Mesenchymal stem cell (in vitro differentiated cells and primary cell): Measurements from ENCODE around the gene SCYGR1.

ENCODE experiments used
- DNase-seq: peaks from one replicate; pipeline ENCODE4 v3.0.0-alpha.2; 2013
- H2AFZ ChIP-seq: one replicate; pipeline ENCODE4 v1.6.1; 2013; ENCODE audit warnings: low read depth, mild to moderate bottlenecking, control low read depth, inconsistent platforms, low read length, moderate library complexity
- H2AK5ac ChIP-seq: 2 replicates; pipeline ENCODE4 v1.6.1; 2013; ENCODE audit warnings: low read length, moderate library complexity, mild to moderate bottlenecking, inconsistent platforms; ENCODE audit not compliant: severe bottlenecking
- H2BK120ac ChIP-seq: one replicate; pipeline ENCODE4 v1.6.1; 2013; ENCODE audit warnings: low read depth, mild to moderate bottlenecking, inconsistent platforms, low read length, moderate library complexity
- H2BK12ac ChIP-seq, 2 experiments: one replicate each; pipeline ENCODE4 v1.6.1; 2013; ENCODE audit warnings: inconsistent platforms in 2 of 2, low read length in 2 of 2, mild to moderate bottlenecking in 2 of 2, moderate library complexity in 2 of 2, control low read depth in 1 of 2
- H2BK15ac ChIP-seq: one replicate; pipeline ENCODE4 v1.6.1; 2013; ENCODE audit warnings: mild to moderate bottlenecking, low read depth, inconsistent platforms; ENCODE audit not compliant: poor library complexity, severe bottlenecking
- H2BK5ac ChIP-seq: 2 replicates; pipeline ENCODE4 v1.6.1; 2013; ENCODE audit warnings: low read depth, mild to moderate bottlenecking, low read length, control low read depth, inconsistent platforms; ENCODE audit not compliant: poor library complexity, severe bottlenecking
- H3K14ac ChIP-seq, 2 experiments: one replicate each; pipeline ENCODE4 v1.6.1; 2013; ENCODE audit warnings: inconsistent platforms in 2 of 2, low read length in 2 of 2, control low read depth in 1 of 2, mild to moderate bottlenecking in 1 of 2, moderate library complexity in 1 of 2
- H3K18ac ChIP-seq, 2 experiments: one replicate each; pipeline ENCODE4 v1.6.1; 2013; ENCODE audit warnings: inconsistent platforms in 2 of 2, low read length in 2 of 2, control low read depth in 1 of 2, low read depth in 1 of 2, mild to moderate bottlenecking in 1 of 2
- H3K23ac ChIP-seq, 2 experiments: one replicate each; pipeline ENCODE4 v1.6.1; 2013; ENCODE audit warnings: inconsistent platforms in 2 of 2, low read length in 2 of 2, mild to moderate bottlenecking in 2 of 2, moderate library complexity in 2 of 2, control low read depth in 1 of 2
- H3K27ac ChIP-seq: 2 replicates; pipeline ENCODE4 v1.5.1; 2013; ENCODE audit warnings: mild to moderate bottlenecking, moderate library complexity, low read length, control low read depth, inconsistent platforms; ENCODE audit not compliant: poor library complexity, severe bottlenecking
- H3K27me3 ChIP-seq, 2 experiments: 2 replicates each; pipeline versions ENCODE4 v1.6.1 to v1.7.0; 2013; ENCODE audit warnings: low read length in 2 of 2, mild to moderate bottlenecking in 2 of 2, moderate library complexity in 2 of 2, control low read depth in 1 of 2, inconsistent platforms in 1 of 2; ENCODE audit not compliant: control insufficient read depth in 1 of 2, insufficient read depth in 1 of 2
- H3K36me3 ChIP-seq, 2 experiments: 2 replicates each; pipeline versions ENCODE4 v1.6.1 to v1.7.0; 2013; ENCODE audit warnings: low read length in 2 of 2, control low read depth in 1 of 2, inconsistent platforms in 1 of 2, low read depth in 1 of 2, mild to moderate bottlenecking in 1 of 2; ENCODE audit not compliant: insufficient read depth in 2 of 2, control insufficient read depth in 1 of 2
- H3K4ac ChIP-seq, 2 experiments: one replicate each; pipeline ENCODE4 v1.6.1; 2013; ENCODE audit warnings: inconsistent platforms in 2 of 2, low read length in 2 of 2, mild to moderate bottlenecking in 2 of 2, moderate library complexity in 2 of 2, control low read depth in 1 of 2, low read depth in 1 of 2
- H3K4me1 ChIP-seq: 2 replicates; pipeline ENCODE4 v1.6.1; 2013; ENCODE audit warnings: low read depth, low read length, control low read depth; ENCODE audit not compliant: control insufficient read depth, insufficient read depth
- H3K4me2 ChIP-seq: 2 replicates; pipeline ENCODE4 v1.6.1; 2013; ENCODE audit warnings: low read length, mild to moderate bottlenecking, inconsistent platforms; ENCODE audit not compliant: poor library complexity, severe bottlenecking
- H3K4me3 ChIP-seq, 2 experiments: 2 replicates each; pipeline versions ENCODE4 v1.5.1 to v1.7.0; 2013; ENCODE audit warnings: low read length in 2 of 2, mild to moderate bottlenecking in 2 of 2, control low read depth in 1 of 2, low read depth in 1 of 2; ENCODE audit not compliant: insufficient read depth in 1 of 2
- H3K79me1 ChIP-seq: replicated peaks from 2 replicates; pipeline ENCODE4 v1.6.1; 2013; ENCODE audit warnings: mild to moderate bottlenecking, control low read depth, low read length, inconsistent platforms; ENCODE audit not compliant: poor library complexity, severe bottlenecking
- H3K9ac ChIP-seq: 2 replicates; pipeline ENCODE4 v1.7.0; 2013; ENCODE audit warnings: mild to moderate bottlenecking, low read length, moderate library complexity
- H3K9me3 ChIP-seq: 2 replicates; pipeline ENCODE4 v1.7.0; 2013; ENCODE audit warnings: mild to moderate bottlenecking, low read length; ENCODE audit not compliant: control insufficient read depth
- H4K8ac ChIP-seq: one replicate; pipeline ENCODE4 v1.6.1; 2013; ENCODE audit warnings: inconsistent platforms, mild to moderate bottlenecking, low read length, moderate library complexity
- H4K91ac ChIP-seq: one replicate; pipeline ENCODE4 v1.6.1; 2013; ENCODE audit warnings: mild to moderate bottlenecking, low read length, inconsistent platforms
- WGBS: methylation state at CpG from one replicate; pipeline ENCODE4 v1.1.7; 2013; ENCODE audit warnings: mixed read lengths; 5-methylcytosine and 5-hydroxymethylcytosine counted together

SCYGR1 gene

DNA sequence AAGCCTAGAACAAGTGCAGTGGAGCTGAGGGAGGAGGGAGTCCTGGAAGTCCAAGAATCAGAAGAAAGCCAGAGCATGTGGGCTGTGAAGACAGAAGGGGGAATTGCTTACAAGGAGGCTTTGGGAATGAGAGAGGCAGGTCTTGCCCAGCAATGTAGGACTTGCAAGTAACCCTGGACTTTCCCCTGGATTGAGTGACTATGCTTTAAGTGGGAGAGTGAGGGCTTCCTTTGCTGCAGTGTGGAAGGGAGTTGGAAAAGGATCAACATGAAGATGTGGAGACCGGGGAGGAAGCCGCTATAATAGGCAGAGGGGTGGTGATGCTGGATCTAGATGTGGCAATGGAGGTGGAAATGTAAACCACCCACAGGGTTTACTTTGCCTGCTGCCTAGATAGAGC is 13.8 kb upstream of the SCYGR1 start:
- H2BK15ac ChIP-seq, result no peak overlapping the region
- H3K36me3 ChIP-seq, result no peaks in the 10 kb centered on the region
- H3K18ac ChIP-seq, result no peak overlapping the region
- no peak overlapping the region for H3K4me3 ChIP-seq
- no peak overlapping the region for H2AK5ac ChIP-seq
- no peak overlapping the region for H2AFZ ChIP-seq
- H2BK5ac ChIP-seq, result no peak overlapping the region
- no peaks in the 10 kb centered on the region for H3K79me1 ChIP-seq
- H2BK120ac ChIP-seq, result no peak overlapping the region
- peaks cover 4% of the 10 kb centered on the region for H3K4me1 ChIP-seq
- no peaks in the 10 kb centered on the region for H3K27me3 ChIP-seq
- H3K9me3 ChIP-seq, result no peaks in the 10 kb centered on the region
- no peak overlapping the region for H3K4ac ChIP-seq
- no peak overlapping the region for H4K8ac ChIP-seq
- H4K91ac ChIP-seq, result no peak overlapping the region
- no peak overlapping the region for H2BK12ac ChIP-seq
- H3K23ac ChIP-seq, result no peak overlapping the region
- no peak overlapping the region for H3K14ac ChIP-seq
- H3K27ac ChIP-seq, result no peak overlapping the region
- 44% methylated on average over 2 of the region's 2 CpGs for WGBS
- H3K9ac ChIP-seq, result no peak overlapping the region
- no peak overlapping the region for H3K4me2 ChIP-seq
- no peak for DNase-seq

GRCh38 chr2:227398684-227399670 is 11.2 kb upstream of the SCYGR1 start:
- Histone ChIP-seq H2AK5ac (no peak overlapping the region), H2BK120ac (no peak overlapping the region), H3K4ac (no peak overlapping the region), H3K36me3 (no peaks in the 10 kb centered on the region), H2BK5ac (no peak overlapping the region), H3K4me2 (no peak overlapping the region), H3K79me1 (no peaks in the 10 kb centered on the region), H3K14ac (no peak overlapping the region), H3K23ac (no peak overlapping the region), H3K9ac (no peak overlapping the region), H3K18ac (no peak overlapping the region), H2AFZ (no peak overlapping the region), H2BK12ac (no peak overlapping the region), H3K27ac (no peak overlapping the region), H3K4me1 (peaks cover 6% of the 10 kb centered on the region), H3K4me3 (no peak overlapping the region), H3K27me3 (no peaks in the 10 kb centered on the region), H2BK15ac (no peak overlapping the region), H4K8ac (no peak overlapping the region), H4K91ac (no peak overlapping the region), H3K9me3 (no peaks in the 10 kb centered on the region)
- DNase-seq, result no peak
- 100% methylated on average over 2 of the region's 4 CpGs for WGBS

GRCh38 chr2:227397562-227397961 is 9.8 kb upstream of the SCYGR1 start:
- Histone ChIP-seq H2BK15ac (no peak overlapping the region), H3K79me1 (no peaks in the 10 kb centered on the region), H2BK5ac (peak overlapping the region; percentile 9), H3K36me3 (no peaks in the 10 kb centered on the region), H2BK12ac (no peak overlapping the region), H3K23ac (no peak overlapping the region), H3K18ac (no peak overlapping the region), H3K4me3 (no peak overlapping the region), H4K91ac (no peak overlapping the region), H3K14ac (no peak overlapping the region), H3K4ac (no peak overlapping the region), H2BK120ac (no peak overlapping the region), H3K27me3 (no peaks in the 10 kb centered on the region), H2AFZ (no peak overlapping the region), H3K27ac (no peak overlapping the region), H3K4me2 (no peak overlapping the region), H2AK5ac (peak overlapping the region; percentile 75), H3K9ac (no peak overlapping the region), H4K8ac (no peak overlapping the region), H3K4me1 (peaks cover 6% of the 10 kb centered on the region), H3K9me3 (no peaks in the 10 kb centered on the region)
- 87% methylated on average over 3 of the region's 4 CpGs for WGBS
- DNase-seq, result no peak

DNA sequence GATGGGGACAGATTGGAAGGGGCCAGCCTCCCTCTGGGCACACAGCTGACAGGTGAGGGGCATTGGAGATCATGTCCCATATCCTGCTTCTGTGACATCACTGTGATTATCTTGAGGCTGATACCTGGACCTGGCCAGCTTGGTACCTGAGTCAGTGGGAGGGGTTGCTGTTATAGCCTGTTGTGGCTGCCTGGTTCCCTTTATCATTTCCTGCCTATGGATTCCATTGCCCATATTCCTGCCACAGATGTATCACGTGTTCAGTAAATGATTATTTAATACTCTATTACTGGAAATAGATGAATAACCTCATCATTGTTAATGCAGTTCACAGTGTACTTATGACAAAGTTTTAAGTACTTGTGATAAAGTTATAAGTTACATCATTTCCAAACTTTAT is 7.8 kb upstream of the SCYGR1 start:
- Histone ChIP-seq H3K4ac (no peak overlapping the region), H3K14ac (no peak overlapping the region), H3K23ac (no peak overlapping the region), H3K27ac (no peak overlapping the region), H2BK120ac (no peak overlapping the region), H3K4me2 (no peak overlapping the region), H3K4me1 (peaks cover 6% of the 10 kb centered on the region), H3K4me3 (no peak overlapping the region), H2BK5ac (no peak overlapping the region), H2AK5ac (no peak overlapping the region), H3K18ac (no peak overlapping the region), H3K9me3 (no peaks in the 10 kb centered on the region), H3K27me3 (no peaks in the 10 kb centered on the region), H4K8ac (peak overlapping the region; percentile 46), H3K36me3 (no peaks in the 10 kb centered on the region), H2BK12ac (no peak overlapping the region), H2AFZ (no peak overlapping the region), H2BK15ac (no peak overlapping the region), H3K79me1 (no peaks in the 10 kb centered on the region), H3K9ac (no peak overlapping the region), H4K91ac (no peak overlapping the region)
- WGBS, result no CpG with 5 or more reads among the region's 1 CpG
- DNase-seq, result no peak
